ENCODE results near the gene GABARAPL2. TPM values are rescaled to one million over a fixed set of nuclear protein-coding genes. Genes with fewer than 3 reads are reported as not detected.

The GABARAPL2 gene
- total and polyA plus RNA-seq, 2 experiments from 2014 or later: 52.7 to 252 TPM

GRCh38 chr16:75599452-75600277, 33.5 kb downstream of the GABARAPL2 start:
- H3K27me3 ChIP-seq (replicated peaks; ENCODE audit: insufficient read depth): no peaks in the 10 kb centered on the region
- H3K27ac ChIP-seq: no peak overlapping the region
- no peak overlapping the region for H3K4me2 ChIP-seq (ENCODE audit: unreplicated experiment)
- peak; percentile 20 for DNase-seq
- H4K20me1 ChIP-seq (ENCODE audit: insufficient read depth): no peaks in the 10 kb centered on the region
- H3K79me2 ChIP-seq (ENCODE audit: insufficient read depth): no peaks in the 10 kb centered on the region
- H3K4me1 ChIP-seq (ENCODE audit: insufficient read depth): peaks cover 9% of the 10 kb centered on the region; the same call in 1 of the 2 replicates
- H3K9me3 ChIP-seq (ENCODE audit: low read depth): no peaks in the 10 kb centered on the region
- peaks cover 34% of the 10 kb centered on the region; the same call in 1 of the 2 replicates for H3K36me3 ChIP-seq (ENCODE audit: low read depth)
- WGBS, 2 experiments (ENCODE audit: low coverage in 1 of 2, low lambda C conversion rate in 2 of 2, missing lambda C conversion rate in 2 of 2): 98% methylated on average over 6 of the region's 6 CpGs
- no peak overlapping the region for H3K4me3 ChIP-seq
- no peaks in the 10 kb centered on the region for H3K9me2 ChIP-seq (ENCODE audit: insufficient read depth)
- H3F3A ChIP-seq (ENCODE audit: insufficient read depth): 0 out of 2 replicates have a peak, but pooled peaks cover 6% of the 10 kb centered on the region
- TF ChIP-seq EZH2phosphoT487 (IDR thresholded peaks at IDR 0.05; ENCODE audit: insufficient read depth, low read depth): no peak
- TF ChIP-seq EZH2 (IDR thresholded peaks at IDR 0.05; ENCODE audit: insufficient read depth, poor library complexity, severe bottlenecking): no peak
- H2AFZ ChIP-seq: no peak overlapping the region
- in situ Hi-C loops (cut with MboI): loop anchor here (25.0 kb wide), 1 partner anchor 387 kb away; the partner anchor contains the start of genes CTRB1 and CTRB2
- no peak overlapping the region for H3K9ac ChIP-seq

- in situ Hi-C loops (cut with MboI): loop anchor here (25.0 kb wide), 1 partner anchor 391 kb away; the partner anchor contains the start of genes CTRB1 and CTRB2
- H3K4me3 ChIP-seq: no peak overlapping the region
Measured at GRCh38 chr16:75603241-75603640, 37.1 kb downstream of the GABARAPL2 start.

GRCh38 chr16:75606507-75606906, 40.3 kb downstream of the GABARAPL2 start:
- H3K4me2 ChIP-seq (ENCODE audit: unreplicated experiment): no peak overlapping the region
- H3K9ac ChIP-seq: no peak overlapping the region
- H3K79me2 ChIP-seq (ENCODE audit: insufficient read depth): no peaks in the 10 kb centered on the region
- no peaks in the 10 kb centered on the region for H4K20me1 ChIP-seq (ENCODE audit: insufficient read depth)
- no peaks in the 10 kb centered on the region for H3K9me2 ChIP-seq (ENCODE audit: insufficient read depth)
- H3F3A ChIP-seq (ENCODE audit: insufficient read depth): no peaks in the 10 kb centered on the region
- no peak overlapping the region for H3K27ac ChIP-seq
- no peaks in the 10 kb centered on the region for H3K27me3 ChIP-seq (replicated peaks; ENCODE audit: insufficient read depth)
- DNase-seq: no peak
- TF ChIP-seq EZH2phosphoT487 (IDR thresholded peaks at IDR 0.05; ENCODE audit: insufficient read depth, low read depth): no peak
- no peak for TF ChIP-seq EZH2 (IDR thresholded peaks at IDR 0.05; ENCODE audit: insufficient read depth, poor library complexity, severe bottlenecking)
- H3K36me3 ChIP-seq (ENCODE audit: low read depth): peaks cover 31% of the 10 kb centered on the region; the same call in 1 of the 2 replicates
- H2AFZ ChIP-seq: no peak overlapping the region
- no peaks in the 10 kb centered on the region for H3K9me3 ChIP-seq (ENCODE audit: low read depth)
- H3K4me1 ChIP-seq (ENCODE audit: insufficient read depth): no peaks in the 10 kb centered on the region
- in situ Hi-C loops (cut with MboI): loop anchor here (25.0 kb wide), 1 partner anchor 394 kb away; the partner anchor contains the start of genes CTRB1 and CTRB2
- H3K4me3 ChIP-seq: no peak overlapping the region
- WGBS, 2 experiments (ENCODE audit: low coverage in 1 of 2, low lambda C conversion rate in 2 of 2, missing lambda C conversion rate in 2 of 2): 88 to 95% methylated on average over 1 of the region's 1 CpG

More at GRCh38 chr16:75603241-75603640, 37.1 kb downstream of the GABARAPL2 start:
- no peak for DNase-seq
- H3K79me2 ChIP-seq (ENCODE audit: insufficient read depth): no peaks in the 10 kb centered on the region
- H3K9me3 ChIP-seq (ENCODE audit: low read depth): no peaks in the 10 kb centered on the region
- no peaks in the 10 kb centered on the region for H4K20me1 ChIP-seq (ENCODE audit: insufficient read depth)
- no peaks in the 10 kb centered on the region for H3K27me3 ChIP-seq (replicated peaks; ENCODE audit: insufficient read depth)
- TF ChIP-seq EZH2 (IDR thresholded peaks at IDR 0.05; ENCODE audit: insufficient read depth, poor library complexity, severe bottlenecking): no peak
- no peak for TF ChIP-seq EZH2phosphoT487 (IDR thresholded peaks at IDR 0.05; ENCODE audit: insufficient read depth, low read depth)
- no peak overlapping the region for H3K4me2 ChIP-seq (ENCODE audit: unreplicated experiment)
- H3K9ac ChIP-seq: no peak overlapping the region
- H3K9me2 ChIP-seq (ENCODE audit: insufficient read depth): no peaks in the 10 kb centered on the region
- 0 out of 2 replicates have a peak, but pooled peaks cover 6% of the 10 kb centered on the region for H3K4me1 ChIP-seq (ENCODE audit: insufficient read depth)
- no peak overlapping the region for H3K27ac ChIP-seq
- H3F3A ChIP-seq (ENCODE audit: insufficient read depth): 0 out of 2 replicates have a peak, but pooled peaks cover 6% of the 10 kb centered on the region
- 78 to 84% methylated on average over 4 of the region's 4 CpGs for WGBS, 2 experiments (ENCODE audit: low coverage in 1 of 2, low lambda C conversion rate in 2 of 2, missing lambda C conversion rate in 2 of 2)
- H3K36me3 ChIP-seq (ENCODE audit: low read depth): peaks cover 36% of the 10 kb centered on the region; the same call in 1 of the 2 replicates
- H2AFZ ChIP-seq: no peak overlapping the region

- no peaks in the 10 kb centered on the region for H3K79me2 ChIP-seq (ENCODE audit: insufficient read depth)
- H3F3A ChIP-seq (ENCODE audit: insufficient read depth): peaks cover 4% of the 10 kb centered on the region; the same call in 1 of the 2 replicates
- H3K4me1 ChIP-seq (ENCODE audit: insufficient read depth): peaks cover 6% of the 10 kb centered on the region
- no peaks in the 10 kb centered on the region for H4K20me1 ChIP-seq (ENCODE audit: insufficient read depth)
- no peak overlapping the region for H3K9ac ChIP-seq
- no peak overlapping the region for H3K27ac ChIP-seq
- no peaks in the 10 kb centered on the region for H3K9me2 ChIP-seq (ENCODE audit: insufficient read depth)
- H2AFZ ChIP-seq: no peak overlapping the region
- WGBS, 2 experiments (ENCODE audit: low coverage in 1 of 2, low lambda C conversion rate in 2 of 2, missing lambda C conversion rate in 2 of 2): 97% methylated on average over 1 to 4 of the region's 4 CpGs
- peak; percentile 65 for DNase-seq
- no peak overlapping the region for H3K4me3 ChIP-seq
- H3K9me3 ChIP-seq (ENCODE audit: low read depth): no peaks in the 10 kb centered on the region
- in situ Hi-C loops (cut with MboI): loop anchor here (25.0 kb wide), 1 partner anchor 402 kb away; the partner anchor contains the start of genes CTRB1 and CTRB2
- no peaks in the 10 kb centered on the region for H3K27me3 ChIP-seq (replicated peaks; ENCODE audit: insufficient read depth)
- H3K4me2 ChIP-seq (ENCODE audit: unreplicated experiment): no peak overlapping the region
- H3K36me3 ChIP-seq (ENCODE audit: low read depth): peaks cover 22% of the 10 kb centered on the region; the same call in 1 of the 2 replicates
- TF ChIP-seq EZH2phosphoT487 (IDR thresholded peaks at IDR 0.05; ENCODE audit: insufficient read depth, low read depth): no peak
- TF ChIP-seq EZH2 (IDR thresholded peaks at IDR 0.05; ENCODE audit: insufficient read depth, poor library complexity, severe bottlenecking): no peak
Measured at GRCh38 chr16:75614066-75614897, 48.1 kb downstream of the GABARAPL2 start.
